HG03469 (cell line): ENCODE results near the gene SPECC1L.
"Not testable (repeated sequence)": the region's sequence is repeated elsewhere in the genome, so short reads cannot be mapped to it uniquely, and the experiment has no call there.

Experiments
- ATAC-seq: cut with Tn5 transposase; IDR thresholded peaks from one replicate; pipeline ENCODE4 v1.9.1; 2021; ENCODE audit warnings: mild to moderate bottlenecking, moderate library complexity, moderate number of reproducible peaks; ENCODE audit not compliant: unreplicated experiment

Gene SPECC1L

GRCh38 chr22:24285245-24285644, 14.6 kb downstream of the SPECC1L start:
- no peak for ATAC-seq

- ATAC-seq: not testable (repeated sequence)
Measured at GRCh38 chr22:24287212-24287611, 16.6 kb downstream of the SPECC1L start.

- ATAC-seq: not testable (repeated sequence)
Measured at GRCh38 chr22:24287801-24288200, 17.2 kb downstream of the SPECC1L start.

- no peak for ATAC-seq
Measured at GRCh38 chr22:24289114-24289513, 18.5 kb downstream of the SPECC1L start.

GRCh38 chr22:24289741-24290163, 19.1 kb downstream of the SPECC1L start:
- ATAC-seq: no peak

- no peak for ATAC-seq
Measured at GRCh38 chr22:24290459-24290858, 19.8 kb downstream of the SPECC1L start.

GRCh38 chr22:24291515-24292201, 21.0 kb downstream of the SPECC1L start:
- no peak for ATAC-seq

GRCh38 chr22:24292202-24292830, 21.7 kb downstream of the SPECC1L start:
- ATAC-seq: not testable (repeated sequence)

GRCh38 chr22:24294913-24295312, 24.3 kb downstream of the SPECC1L start:
- not testable (repeated sequence) for ATAC-seq

GRCh38 chr22:24298497-24299155, 28.0 kb downstream of the SPECC1L start:
- not testable (repeated sequence) for ATAC-seq

GRCh38 chr22:24300522-24300921, 29.9 kb downstream of the SPECC1L start:
- not testable (repeated sequence) for ATAC-seq

- ATAC-seq: no peak
Measured at GRCh38 chr22:24302591-24302990, 32.0 kb downstream of the SPECC1L start.

GRCh38 chr22:24303007-24303406, 32.4 kb downstream of the SPECC1L start:
- no peak for ATAC-seq

- no peak for ATAC-seq
Measured at GRCh38 chr22:24304062-24304675, 33.5 kb downstream of the SPECC1L start.

- ATAC-seq: no peak
Measured at GRCh38 chr22:24305260-24305692, 34.6 kb downstream of the SPECC1L start.

GRCh38 chr22:24310969-24311368, 40.3 kb downstream of the SPECC1L start:
- no peak for ATAC-seq

GRCh38 chr22:24315367-24315966, 44.8 kb downstream of the SPECC1L start:
- ATAC-seq: no peak

GRCh38 chr22:24316264-24316663, 45.6 kb downstream of the SPECC1L start:
- ATAC-seq: not testable (repeated sequence)

- ATAC-seq: not testable (repeated sequence)
Measured at GRCh38 chr22:24317511-24317910, 46.9 kb downstream of the SPECC1L start.

- no peak for ATAC-seq
Measured at GRCh38 chr22:24319451-24319850, 48.8 kb downstream of the SPECC1L start.

GRCh38 chr22:24321999-24322398, 51.4 kb downstream of the SPECC1L start:
- ATAC-seq: no peak
